HFFc6 (cell line): ENCODE results near the gene ARFGEF2. TPM values are rescaled to one million over a fixed set of nuclear protein-coding genes. Genes with fewer than 3 reads are reported as not detected.

Experiments used
- DNase-seq: peaks from one replicate; pipeline ENCODE4 v3.0.0-alpha.2; 2018
- H3K27ac Mint-ChIP-seq: 2 replicates; pipeline ENCODE4 v1.8.0; 2020; ENCODE audit warnings: mild to moderate bottlenecking, mixed read lengths
- H3K27me3 Mint-ChIP-seq: 2 replicates; pipeline ENCODE4 v1.8.0; 2021; ENCODE audit warnings: mild to moderate bottlenecking, moderate library complexity, mixed read lengths; ENCODE audit not compliant: insufficient read depth
- H3K36me3 Mint-ChIP-seq: 2 replicates; pipeline ENCODE4 v1.8.0; 2021; ENCODE audit warnings: low read depth, mixed read lengths
- H3K4me1 Mint-ChIP-seq: 2 replicates; pipeline ENCODE4 v1.8.0; 2020; ENCODE audit warnings: low read depth, mixed read lengths
- H3K4me3 Mint-ChIP-seq: 2 replicates; pipeline ENCODE4 v1.8.0; 2020; ENCODE audit warnings: mild to moderate bottlenecking, moderate library complexity, mixed read lengths
- H3K9me3 Mint-ChIP-seq: 2 replicates; pipeline ENCODE4 v1.8.0; 2020; ENCODE audit warnings: mild to moderate bottlenecking, mixed read lengths
- long read RNA-seq: library from polyadenylated mRNA; unstranded; transcript quantifications from one replicate; pipeline ENCODE4 v2.0.0, GENCODE V29; 2019
- total RNA-seq, 6 experiments: library from RNA; stranded (reverse); fragmentation: NEBNext Ultra II Directional; extraction: Animal tissue kit (Norgen Biotek cat#: 25700); gene quantifications; 2 replicates in 1 of 6; 3 replicates in 5 of 6; pipeline ENCODE4 v1.2.3, GENCODE V29; 2021
- TF ChIP-seq, protein P1 (sequence below): fragments of 200-600 bp; sonication (generic); IDR thresholded peaks from 2 replicates; pipeline ENCODE4 v1.5.0; 2021; ENCODE audit warnings: antibody characterized with exemption, mild to moderate bottlenecking

Gene ARFGEF2
- 10 to 100 TPM; 25.4 to 28.3 (median 26.2) TPM for total RNA-seq
- long read RNA-seq, partial matches to known transcripts = 5 of 15 reads
- long read RNA-seq, other reads (novel, unspliced or antisense) = 10 of 15 reads

DNA sequence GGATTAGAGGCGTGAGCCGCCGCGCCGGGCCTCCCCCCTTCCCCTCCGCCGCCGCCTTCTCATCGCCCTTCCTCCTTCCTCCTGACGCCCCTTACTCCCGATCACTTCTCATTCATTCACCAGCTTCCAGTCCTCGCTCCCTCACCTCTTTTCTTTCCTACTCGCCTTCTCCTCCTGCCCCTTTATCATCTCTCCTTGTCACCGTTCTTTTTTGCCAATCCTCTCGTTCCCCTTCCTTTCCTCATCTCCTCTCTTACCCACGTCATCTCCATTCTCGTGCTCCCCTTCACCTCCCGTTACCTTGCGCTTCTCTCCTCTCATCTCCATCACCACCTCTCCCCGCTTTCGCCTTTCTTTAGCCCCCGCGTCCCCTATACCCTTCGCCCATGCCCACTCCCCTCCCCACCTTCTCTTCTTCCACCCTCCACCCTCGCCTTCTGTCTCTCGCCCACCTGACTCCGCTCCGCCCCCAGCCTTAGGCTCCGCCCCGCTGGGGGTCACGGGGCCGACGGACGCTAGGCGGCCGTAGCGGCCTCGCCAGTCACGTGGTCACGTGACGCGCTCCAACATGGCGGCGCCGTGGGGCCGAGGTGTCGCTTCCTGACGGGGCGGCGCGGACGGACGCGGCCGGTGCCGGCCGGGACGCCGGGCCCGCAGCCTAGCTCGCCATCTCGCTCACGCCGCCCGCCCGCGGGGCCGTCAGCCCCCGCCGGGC lies at the start of gene ARFGEF2:
ARFGEF2 (plus strand) TSS at position 544 of the 715 bp plus-strand sequence. CDS start 179 bp downstream, outside the sequence.
- peaks cover 8% of the 10 kb centered on the region for H3K27me3 Mint-ChIP-seq
- TF ChIP-seq, protein P1, sequence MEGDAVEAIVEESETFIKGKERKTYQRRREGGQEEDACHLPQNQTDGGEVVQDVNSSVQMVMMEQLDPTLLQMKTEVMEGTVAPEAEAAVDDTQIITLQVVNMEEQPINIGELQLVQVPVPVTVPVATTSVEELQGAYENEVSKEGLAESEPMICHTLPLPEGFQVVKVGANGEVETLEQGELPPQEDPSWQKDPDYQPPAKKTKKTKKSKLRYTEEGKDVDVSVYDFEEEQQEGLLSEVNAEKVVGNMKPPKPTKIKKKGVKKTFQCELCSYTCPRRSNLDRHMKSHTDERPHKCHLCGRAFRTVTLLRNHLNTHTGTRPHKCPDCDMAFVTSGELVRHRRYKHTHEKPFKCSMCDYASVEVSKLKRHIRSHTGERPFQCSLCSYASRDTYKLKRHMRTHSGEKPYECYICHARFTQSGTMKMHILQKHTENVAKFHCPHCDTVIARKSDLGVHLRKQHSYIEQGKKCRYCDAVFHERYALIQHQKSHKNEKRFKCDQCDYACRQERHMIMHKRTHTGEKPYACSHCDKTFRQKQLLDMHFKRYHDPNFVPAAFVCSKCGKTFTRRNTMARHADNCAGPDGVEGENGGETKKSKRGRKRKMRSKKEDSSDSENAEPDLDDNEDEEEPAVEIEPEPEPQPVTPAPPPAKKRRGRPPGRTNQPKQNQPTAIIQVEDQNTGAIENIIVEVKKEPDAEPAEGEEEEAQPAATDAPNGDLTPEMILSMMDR = peak; percentile 48
- peak within 1 kb of the TSS; percentile 91 for H3K4me3 Mint-ChIP-seq
- H3K4me1 Mint-ChIP-seq = peaks cover 49% of the 10 kb centered on the region
- peak; percentile 77 for DNase-seq
- H3K27ac Mint-ChIP-seq = peak within 1 kb of the TSS; percentile 92
- H3K9me3 Mint-ChIP-seq = no peaks in the 10 kb centered on the region
- H3K36me3 Mint-ChIP-seq = no peaks in the 10 kb centered on the region

DNA sequence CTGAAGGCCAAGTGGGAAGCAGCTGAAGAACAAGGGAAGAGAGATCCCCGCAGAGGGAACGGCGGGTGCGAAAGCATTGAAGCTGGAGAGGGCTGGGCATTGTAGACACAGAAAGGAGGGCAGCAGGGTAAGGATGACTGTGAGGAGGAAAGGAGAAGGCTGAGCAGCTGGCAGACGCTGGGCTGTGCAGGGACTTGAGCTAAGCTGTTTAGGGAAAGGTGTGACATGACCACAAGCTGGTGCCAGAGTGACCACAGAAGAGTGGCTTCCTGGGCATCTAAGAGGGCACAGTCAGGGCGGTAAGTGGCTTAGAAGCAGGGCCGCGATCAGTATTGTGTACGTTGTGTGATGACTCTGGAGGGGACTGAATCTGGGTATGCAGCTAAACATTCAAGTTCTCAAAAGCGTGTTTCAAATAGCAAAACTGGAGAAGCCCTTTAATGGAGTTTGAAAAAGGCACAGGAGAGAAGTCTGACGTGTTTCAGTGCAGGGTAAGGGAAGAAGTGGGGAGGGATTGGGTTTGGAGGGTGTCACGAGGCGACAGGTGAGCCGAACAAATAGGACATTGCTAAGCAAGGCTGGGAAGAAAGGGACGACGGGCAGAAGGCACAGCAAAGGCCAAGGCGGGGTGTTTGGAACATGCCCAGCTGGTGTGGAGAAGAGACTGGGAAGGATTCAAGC lies 46.1 kb upstream of the ARFGEF2 start:
- H3K27ac Mint-ChIP-seq = no peak overlapping the region
- TF ChIP-seq, protein P1 = no peak
- peaks cover 2% of the 10 kb centered on the region for H3K27me3 Mint-ChIP-seq
- no peak overlapping the region for H3K4me3 Mint-ChIP-seq
- H3K4me1 Mint-ChIP-seq = peaks cover 17% of the 10 kb centered on the region
- no peak for DNase-seq
- H3K9me3 Mint-ChIP-seq = no peaks in the 10 kb centered on the region
- H3K36me3 Mint-ChIP-seq = no peaks in the 10 kb centered on the region

DNA sequence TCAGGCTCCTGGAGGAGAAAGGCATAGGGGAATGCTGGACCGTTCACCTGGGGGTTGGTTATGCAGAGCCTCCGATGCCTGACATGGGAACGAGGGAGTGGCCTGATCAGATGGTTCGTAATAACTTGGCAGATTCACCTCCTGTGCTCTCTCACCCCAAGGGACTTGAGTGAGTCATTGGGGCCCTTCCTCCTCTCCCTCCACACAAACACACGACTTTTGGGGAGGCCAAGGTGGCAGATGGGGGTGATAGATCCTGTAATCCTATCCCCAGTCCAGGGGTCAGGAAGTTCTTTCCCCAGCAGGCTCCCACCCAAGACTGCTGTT lies 45.6 kb upstream of the ARFGEF2 start:
- Mint-ChIP-seq H3K9me3 (no peaks in the 10 kb centered on the region), H3K4me1 (peaks cover 17% of the 10 kb centered on the region), H3K27me3 (peaks cover 2% of the 10 kb centered on the region), H3K27ac (no peak overlapping the region), H3K4me3 (no peak overlapping the region), H3K36me3 (no peaks in the 10 kb centered on the region)
- DNase-seq = no peak
- TF ChIP-seq, protein P1 = no peak

DNA sequence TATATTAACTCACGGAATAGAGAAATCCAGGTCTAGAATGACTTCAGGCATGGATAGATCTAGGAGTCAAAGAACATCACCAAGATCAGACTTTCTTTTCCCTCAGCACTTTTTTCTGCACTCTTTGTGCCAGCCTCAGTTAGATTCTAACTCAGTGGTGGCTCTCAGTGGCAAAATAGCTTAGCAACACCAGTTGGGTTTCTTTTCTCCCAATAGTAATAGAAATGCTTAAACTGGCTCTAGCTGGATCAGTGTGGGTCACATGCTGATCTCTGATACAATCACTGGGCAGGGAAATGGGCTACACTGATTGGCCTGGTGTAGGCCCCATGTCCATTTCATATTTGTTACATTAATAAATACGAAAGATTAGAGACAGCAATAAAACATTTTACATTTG lies 44.2 kb upstream of the ARFGEF2 start:
- DNase-seq = no peak
- Mint-ChIP-seq H3K4me1 (peaks cover 17% of the 10 kb centered on the region), H3K4me3 (no peak overlapping the region), H3K36me3 (no peaks in the 10 kb centered on the region), H3K27me3 (peaks cover 2% of the 10 kb centered on the region), H3K9me3 (no peaks in the 10 kb centered on the region), H3K27ac (no peak overlapping the region)
- TF ChIP-seq, protein P1 = no peak

DNA sequence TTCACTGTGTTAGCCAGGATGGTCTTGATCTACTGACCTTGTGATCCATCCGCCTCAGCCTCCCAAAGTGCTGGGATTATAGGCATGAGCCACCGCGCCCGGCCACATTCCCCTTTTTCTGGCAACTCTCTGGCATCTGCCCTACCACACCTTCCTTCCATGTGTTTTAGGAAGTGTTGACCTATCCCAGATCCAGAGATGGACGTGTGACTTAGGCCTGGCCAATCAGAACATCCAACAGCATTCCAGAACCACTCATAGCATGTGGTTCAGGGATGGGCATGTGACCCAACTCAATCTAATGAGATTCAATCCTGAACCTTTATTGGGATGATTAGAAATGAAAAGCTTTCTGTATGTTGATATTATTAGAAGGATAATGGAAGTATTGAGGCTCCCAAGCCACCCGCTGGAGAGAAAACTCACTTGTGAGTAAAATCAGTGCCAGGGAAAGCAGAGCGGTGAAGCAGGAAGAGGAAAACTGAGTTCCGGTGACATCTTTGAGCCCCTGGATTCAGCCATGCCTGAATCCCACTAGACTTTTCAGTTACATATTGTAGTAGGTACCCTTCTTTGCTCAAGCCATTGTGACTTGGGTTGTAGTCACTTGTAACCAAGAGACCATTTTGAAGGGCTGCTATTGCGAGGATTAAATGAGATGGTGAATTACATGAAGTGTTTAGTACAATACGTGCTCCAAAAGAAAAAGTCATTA lies 42.8 kb upstream of the ARFGEF2 start:
- Mint-ChIP-seq H3K27me3 (peaks cover 3% of the 10 kb centered on the region), H3K27ac (no peak overlapping the region), H3K4me3 (no peak overlapping the region), H3K4me1 (peaks cover 17% of the 10 kb centered on the region), H3K9me3 (no peaks in the 10 kb centered on the region), H3K36me3 (no peaks in the 10 kb centered on the region)
- TF ChIP-seq, protein P1 = no peak
- DNase-seq = no peak
